ENCODE measurements around the gene IPO5.

GRCh38 chr13:98054301-98054700 is 100.8 kb downstream of the IPO5 start:
- no peak for TF ChIP-seq CTCF (IDR thresholded peaks at IDR 0.05; ENCODE audit: low read depth, low read length)
- TF ChIP-seq MYC (IDR thresholded peaks at IDR 0.05; ENCODE audit: low read depth, low read length): no peak

Measured in NB4 (cell line).